ENCODE results near the gene NPHS1.

The NPHS1 gene

GRCh38 chr19:35786299-35787160 lies 65.8 kb downstream of the NPHS1 start:
- no peak for DNase-seq

- DNase-seq = no peak
These were observed 67.0 kb downstream of the NPHS1 start for GRCh38 chr19:35785339-35785627.

- no peak for DNase-seq
These were observed 67.6 kb downstream of the NPHS1 start for GRCh38 chr19:35784503-35785338.

GRCh38 chr19:35783469-35784434 lies 68.6 kb downstream of the NPHS1 start:
- no peak for DNase-seq

- no peak for DNase-seq
These were observed 69.7 kb downstream of the NPHS1 start for GRCh38 chr19:35782589-35782988.

GRCh38 chr19:35781650-35782049 lies 70.7 kb downstream of the NPHS1 start:
- no peak for DNase-seq

GRCh38 chr19:35780717-35781116 lies 71.6 kb downstream of the NPHS1 start:
- no peak for DNase-seq

- DNase-seq = no peak
These were observed 72.2 kb downstream of the NPHS1 start for GRCh38 chr19:35780058-35780457.

GRCh38 chr19:35779033-35779432 lies 73.3 kb downstream of the NPHS1 start:
- no peak for DNase-seq

GRCh38 chr19:35777961-35778360 lies 74.3 kb downstream of the NPHS1 start:
- no peak for DNase-seq

- no peak for DNase-seq
These were observed 75.0 kb downstream of the NPHS1 start for GRCh38 chr19:35777086-35777841.

- DNase-seq = no peak
These were observed 76.1 kb downstream of the NPHS1 start for GRCh38 chr19:35776102-35776788.

Data from GF-D8 (cell line).